Measurements from ENCODE around the gene PRKCE.

PRKCE gene

GRCh38 chr2:46096260-46096659 lies 444.8 kb downstream of the PRKCE start:
- WGBS: no CpG with 5 or more reads among the region's 1 CpG
- no peak overlapping the region for H4K8ac ChIP-seq (ENCODE audit: low read length)
- H3K18ac ChIP-seq (ENCODE audit: low read depth in 1 of 2, low read length in 2 of 2): no peak overlapping the region
- no peaks in the 10 kb centered on the region for H3K27me3 ChIP-seq (ENCODE audit: control insufficient read depth in 1 of 2, insufficient read depth in 1 of 2, low read length in 2 of 2)
- H2AK5ac ChIP-seq (ENCODE audit: low read length, severe bottlenecking): no peak overlapping the region
- peaks cover 30% of the 10 kb centered on the region for H3K9me3 ChIP-seq (ENCODE audit: control insufficient read depth, low read length)
- no peak overlapping the region for H3K23ac ChIP-seq (ENCODE audit: low read length in 2 of 2)
- no peak overlapping the region for H3K4ac ChIP-seq (ENCODE audit: low read depth in 1 of 2, low read length in 2 of 2)
- peaks cover 4 to 61% of the 10 kb centered on the region in 2 experiments for H3K36me3 ChIP-seq (ENCODE audit: control insufficient read depth in 1 of 2, insufficient read depth in 2 of 2, low read depth in 1 of 2, low read length in 2 of 2)
- no peak overlapping the region for H3K4me3 ChIP-seq (ENCODE audit: insufficient read depth in 1 of 2, low read depth in 1 of 2, low read length in 2 of 2)
- H2AFZ ChIP-seq (ENCODE audit: low read depth, low read length): no peak overlapping the region
- H3K79me1 ChIP-seq (replicated peaks; ENCODE audit: low read length, poor library complexity, severe bottlenecking): peaks cover 4% of the 10 kb centered on the region
- no peak overlapping the region for H4K91ac ChIP-seq (ENCODE audit: low read length)
- H3K4me1 ChIP-seq (ENCODE audit: control insufficient read depth, insufficient read depth, low read depth, low read length): peaks cover 1% of the 10 kb centered on the region
- peak; percentile 63 for DNase-seq
- no peak overlapping the region for H2BK120ac ChIP-seq (ENCODE audit: low read depth, low read length)
- no peak overlapping the region for H3K4me2 ChIP-seq (ENCODE audit: low read length, poor library complexity, severe bottlenecking)
- H3K14ac ChIP-seq (ENCODE audit: low read length in 2 of 2): no peak overlapping the region
- peak overlapping the region in 1 of 2 experiments; percentile 18 for H2BK12ac ChIP-seq (ENCODE audit: low read length in 2 of 2)
- H3K27ac ChIP-seq (ENCODE audit: low read length, poor library complexity, severe bottlenecking): no peak overlapping the region
- no peak overlapping the region for H2BK15ac ChIP-seq (ENCODE audit: low read depth, poor library complexity, severe bottlenecking)
- no peak overlapping the region for H2BK5ac ChIP-seq (ENCODE audit: low read depth, low read length, poor library complexity, severe bottlenecking)
- H3K9ac ChIP-seq (ENCODE audit: low read length): no peak overlapping the region

GRCh38 chr2:46097714-46098480 lies 446.4 kb downstream of the PRKCE start:
- H2AFZ ChIP-seq (ENCODE audit: low read depth, low read length): no peak overlapping the region
- no peak overlapping the region for H2BK120ac ChIP-seq (ENCODE audit: low read depth, low read length)
- peak overlapping the region; percentile 74 for H3K27ac ChIP-seq (ENCODE audit: low read length, poor library complexity, severe bottlenecking)
- peaks cover 37% of the 10 kb centered on the region for H3K9me3 ChIP-seq (ENCODE audit: control insufficient read depth, low read length)
- H2BK15ac ChIP-seq (ENCODE audit: low read depth, poor library complexity, severe bottlenecking): no peak overlapping the region
- peak overlapping the region in 1 of 2 experiments; percentile 61 for H3K4ac ChIP-seq (ENCODE audit: low read depth in 1 of 2, low read length in 2 of 2)
- H3K79me1 ChIP-seq (replicated peaks; ENCODE audit: low read length, poor library complexity, severe bottlenecking): peaks cover 4% of the 10 kb centered on the region
- H3K27me3 ChIP-seq (ENCODE audit: control insufficient read depth in 1 of 2, insufficient read depth in 1 of 2, low read length in 2 of 2): no peaks in the 10 kb centered on the region
- H3K23ac ChIP-seq (ENCODE audit: low read length in 2 of 2): no peak overlapping the region
- H3K9ac ChIP-seq (ENCODE audit: low read length): peak overlapping the region; percentile 65
- no peak overlapping the region for H4K91ac ChIP-seq (ENCODE audit: low read length)
- H3K14ac ChIP-seq (ENCODE audit: low read length in 2 of 2): no peak overlapping the region
- H2AK5ac ChIP-seq (ENCODE audit: low read length, severe bottlenecking): peak overlapping the region; percentile 68
- peaks cover 1% of the 10 kb centered on the region for H3K4me1 ChIP-seq (ENCODE audit: control insufficient read depth, insufficient read depth, low read depth, low read length)
- no peak overlapping the region for H3K18ac ChIP-seq (ENCODE audit: low read depth in 1 of 2, low read length in 2 of 2)
- no peak overlapping the region for H3K4me2 ChIP-seq (ENCODE audit: low read length, poor library complexity, severe bottlenecking)
- peaks cover 4 to 49% of the 10 kb centered on the region in 2 experiments for H3K36me3 ChIP-seq (ENCODE audit: control insufficient read depth in 1 of 2, insufficient read depth in 2 of 2, low read depth in 1 of 2, low read length in 2 of 2)
- WGBS: 0% methylated on average over 2 of the region's 4 CpGs
- H4K8ac ChIP-seq (ENCODE audit: low read length): peak overlapping the region; percentile 38
- H3K4me3 ChIP-seq (ENCODE audit: insufficient read depth in 1 of 2, low read depth in 1 of 2, low read length in 2 of 2): peak overlapping the region in 1 of 2 experiments; percentile 43
- H2BK5ac ChIP-seq (ENCODE audit: low read depth, low read length, poor library complexity, severe bottlenecking): no peak overlapping the region
- no peak overlapping the region for H2BK12ac ChIP-seq (ENCODE audit: low read length in 2 of 2)
- DNase-seq: peak; percentile 97

- Histone ChIP-seq H3K4me3 (ENCODE audit: insufficient read depth in 1 of 2, low read depth in 1 of 2, low read length in 2 of 2) (peak overlapping the region in 1 of 2 experiments; percentile 43), H4K8ac (ENCODE audit: low read length) (peak overlapping the region; percentile 52), H3K27ac (ENCODE audit: low read length, poor library complexity, severe bottlenecking) (peak overlapping the region; percentile 44), H3K4ac (ENCODE audit: low read depth in 1 of 2, low read length in 2 of 2) (peak overlapping the region; percentile 3 to 81), H3K18ac (ENCODE audit: low read depth in 1 of 2, low read length in 2 of 2) (peak overlapping the region; percentile 65 to 72), H4K91ac (ENCODE audit: low read length) (no peak overlapping the region), H3K4me2 (ENCODE audit: low read length, poor library complexity, severe bottlenecking) (no peak overlapping the region), H2BK15ac (ENCODE audit: low read depth, poor library complexity, severe bottlenecking) (no peak overlapping the region), H2BK120ac (ENCODE audit: low read depth, low read length) (no peak overlapping the region), H3K23ac (ENCODE audit: low read length in 2 of 2) (no peak overlapping the region), H3K4me1 (ENCODE audit: control insufficient read depth, insufficient read depth, low read depth, low read length) (peaks cover 1% of the 10 kb centered on the region), H2BK12ac (ENCODE audit: low read length in 2 of 2) (peak overlapping the region; percentile 15 to 27), H3K27me3 (ENCODE audit: control insufficient read depth in 1 of 2, insufficient read depth in 1 of 2, low read length in 2 of 2) (no peaks in the 10 kb centered on the region), H3K9me3 (ENCODE audit: control insufficient read depth, low read length) (peaks cover 38% of the 10 kb centered on the region), H3K36me3 (ENCODE audit: control insufficient read depth in 1 of 2, insufficient read depth in 2 of 2, low read depth in 1 of 2, low read length in 2 of 2) (peaks cover 4 to 47% of the 10 kb centered on the region in 2 experiments), H2AK5ac (ENCODE audit: low read length, severe bottlenecking) (peak overlapping the region; percentile 5), H2AFZ (ENCODE audit: low read depth, low read length) (no peak overlapping the region), H2BK5ac (ENCODE audit: low read depth, low read length, poor library complexity, severe bottlenecking) (no peak overlapping the region), H3K14ac (ENCODE audit: low read length in 2 of 2) (peak overlapping the region in 1 of 2 experiments; percentile 31), H3K79me1 (replicated peaks; ENCODE audit: low read length, poor library complexity, severe bottlenecking) (peaks cover 4% of the 10 kb centered on the region), H3K9ac (ENCODE audit: low read length) (peak overlapping the region; percentile 65)
- WGBS: 8% methylated on average over 1 of the region's 1 CpG
- DNase-seq: peak; percentile 74
These were observed 447.2 kb downstream of the PRKCE start for GRCh38 chr2:46098621-46099062.

GRCh38 chr2:46101557-46102220 lies 450.2 kb downstream of the PRKCE start:
- H3K18ac ChIP-seq (ENCODE audit: low read depth in 1 of 2, low read length in 2 of 2): no peak overlapping the region
- H4K91ac ChIP-seq (ENCODE audit: low read length): no peak overlapping the region
- H3K14ac ChIP-seq (ENCODE audit: low read length in 2 of 2): no peak overlapping the region
- no peak overlapping the region for H3K4ac ChIP-seq (ENCODE audit: low read depth in 1 of 2, low read length in 2 of 2)
- H2AK5ac ChIP-seq (ENCODE audit: low read length, severe bottlenecking): no peak overlapping the region
- peaks cover 41% of the 10 kb centered on the region for H3K9me3 ChIP-seq (ENCODE audit: control insufficient read depth, low read length)
- H3K4me1 ChIP-seq (ENCODE audit: control insufficient read depth, insufficient read depth, low read depth, low read length): peaks cover 1% of the 10 kb centered on the region
- peaks cover 4 to 48% of the 10 kb centered on the region in 2 experiments for H3K36me3 ChIP-seq (ENCODE audit: control insufficient read depth in 1 of 2, insufficient read depth in 2 of 2, low read depth in 1 of 2, low read length in 2 of 2)
- no peak overlapping the region for H2BK5ac ChIP-seq (ENCODE audit: low read depth, low read length, poor library complexity, severe bottlenecking)
- H2BK12ac ChIP-seq (ENCODE audit: low read length in 2 of 2): peak overlapping the region in 1 of 2 experiments; percentile 10
- H3K79me1 ChIP-seq (replicated peaks; ENCODE audit: low read length, poor library complexity, severe bottlenecking): peaks cover 4% of the 10 kb centered on the region
- WGBS: 95% methylated on average over 6 of the region's 9 CpGs
- no peak overlapping the region for H4K8ac ChIP-seq (ENCODE audit: low read length)
- H3K27ac ChIP-seq (ENCODE audit: low read length, poor library complexity, severe bottlenecking): no peak overlapping the region
- H3K9ac ChIP-seq (ENCODE audit: low read length): no peak overlapping the region
- H3K27me3 ChIP-seq (ENCODE audit: control insufficient read depth in 1 of 2, insufficient read depth in 1 of 2, low read length in 2 of 2): no peaks in the 10 kb centered on the region
- H3K4me3 ChIP-seq (ENCODE audit: insufficient read depth in 1 of 2, low read depth in 1 of 2, low read length in 2 of 2): no peak overlapping the region
- H2AFZ ChIP-seq (ENCODE audit: low read depth, low read length): no peak overlapping the region
- no peak overlapping the region for H3K23ac ChIP-seq (ENCODE audit: low read length in 2 of 2)
- no peak overlapping the region for H2BK120ac ChIP-seq (ENCODE audit: low read depth, low read length)
- DNase-seq: no peak
- no peak overlapping the region for H3K4me2 ChIP-seq (ENCODE audit: low read length, poor library complexity, severe bottlenecking)
- no peak overlapping the region for H2BK15ac ChIP-seq (ENCODE audit: low read depth, poor library complexity, severe bottlenecking)

Measured in mesenchymal stem cell (in vitro differentiated cells and primary cell).